Stimulated activated effector memory CD8-positive, alpha-beta T cell treated with anti-CD3 and anti-CD28 coated beads, Interleukin-12 subunit alpha, Interleukin-12 subunit beta, amount 100 ng/mL, for 72 hours (primary cell): Measurements from ENCODE around the gene SMOC1.

Experiments
- ATAC-seq: fragments of 150-1000 bp; cut with Tn5 transposase; 2 replicates; pipeline ENCODE4 v1.10.0; 2021
- DNase-seq, 2 donors: peaks; one replicate each; pipeline ENCODE4 v3.0.0; 2021 to 2022; ENCODE audit warnings: low spot score in 2 of 2
- H3K27ac Mint-ChIP-seq: one replicate; pipeline ENCODE4 v1.8.0; 2022; ENCODE audit warnings: mild to moderate bottlenecking, mixed read lengths
- H3K36me3 Mint-ChIP-seq: one replicate; pipeline ENCODE4 v1.8.0; 2022; ENCODE audit warnings: mild to moderate bottlenecking, mixed read lengths
- H3K4me1 Mint-ChIP-seq: one replicate; pipeline ENCODE4 v1.8.0; 2022; ENCODE audit warnings: mixed read lengths
- H3K4me3 Mint-ChIP-seq: one replicate; pipeline ENCODE4 v1.8.0; 2022; ENCODE audit warnings: mild to moderate bottlenecking, mixed read lengths
- H3K9me3 Mint-ChIP-seq: one replicate; pipeline ENCODE4 v1.8.0; 2022; ENCODE audit warnings: mixed read lengths

The SMOC1 gene

GRCh38 chr14:70033116-70033515, 153.9 kb downstream of the SMOC1 start:
- H3K36me3 Mint-ChIP-seq, result no peaks in the 10 kb centered on the region
- DNase-seq (no peak), ATAC-seq (no peak)
- no peaks in the 10 kb centered on the region for H3K9me3 Mint-ChIP-seq
- H3K4me1 Mint-ChIP-seq, result peaks cover 2% of the 10 kb centered on the region
- no peak overlapping the region for H3K4me3 Mint-ChIP-seq
- H3K27ac Mint-ChIP-seq, result no peak overlapping the region

GRCh38 chr14:70033561-70033960, 154.3 kb downstream of the SMOC1 start:
- no peak overlapping the region for H3K4me3 Mint-ChIP-seq
- no peaks in the 10 kb centered on the region for H3K4me1 Mint-ChIP-seq
- H3K9me3 Mint-ChIP-seq, result no peaks in the 10 kb centered on the region
- DNase-seq, result no peak
- H3K36me3 Mint-ChIP-seq, result no peaks in the 10 kb centered on the region
- no peak for ATAC-seq
- no peak overlapping the region for H3K27ac Mint-ChIP-seq

GRCh38 chr14:70034257-70034656, 155.0 kb downstream of the SMOC1 start:
- no peak overlapping the region for H3K27ac Mint-ChIP-seq
- no peak overlapping the region for H3K4me3 Mint-ChIP-seq
- H3K9me3 Mint-ChIP-seq, result no peaks in the 10 kb centered on the region
- no peak for ATAC-seq
- no peaks in the 10 kb centered on the region for H3K36me3 Mint-ChIP-seq
- H3K4me1 Mint-ChIP-seq, result no peaks in the 10 kb centered on the region
- DNase-seq, result no peak

- Mint-ChIP-seq H3K4me1 (no peaks in the 10 kb centered on the region), H3K4me3 (no peak overlapping the region), H3K27ac (no peak overlapping the region), H3K9me3 (no peaks in the 10 kb centered on the region), H3K36me3 (no peaks in the 10 kb centered on the region)
- DNase-seq, result no peak
- no peak for ATAC-seq
These were observed 157.4 kb downstream of the SMOC1 start for GRCh38 chr14:70036665-70037064.

GRCh38 chr14:70043001-70043400, 163.8 kb downstream of the SMOC1 start:
- H3K27ac Mint-ChIP-seq, result no peak overlapping the region
- ATAC-seq (no peak), DNase-seq (no peak)
- no peaks in the 10 kb centered on the region for H3K9me3 Mint-ChIP-seq
- H3K4me1 Mint-ChIP-seq, result no peaks in the 10 kb centered on the region
- no peak overlapping the region for H3K4me3 Mint-ChIP-seq
- H3K36me3 Mint-ChIP-seq, result no peaks in the 10 kb centered on the region

- H3K4me3 Mint-ChIP-seq, result no peak overlapping the region
- no peaks in the 10 kb centered on the region for H3K4me1 Mint-ChIP-seq
- ATAC-seq (no peak), DNase-seq (no peak)
- H3K36me3 Mint-ChIP-seq, result no peaks in the 10 kb centered on the region
- no peak overlapping the region for H3K27ac Mint-ChIP-seq
- H3K9me3 Mint-ChIP-seq, result no peaks in the 10 kb centered on the region
These were observed 166.1 kb downstream of the SMOC1 start for GRCh38 chr14:70045310-70045709.

- no peak overlapping the region for H3K4me3 Mint-ChIP-seq
- no peak overlapping the region for H3K27ac Mint-ChIP-seq
- DNase-seq, result no peak
- no peaks in the 10 kb centered on the region for H3K4me1 Mint-ChIP-seq
- no peaks in the 10 kb centered on the region for H3K36me3 Mint-ChIP-seq
- ATAC-seq, result peak; percentile 39
- no peaks in the 10 kb centered on the region for H3K9me3 Mint-ChIP-seq
These were observed 166.8 kb downstream of the SMOC1 start for GRCh38 chr14:70045844-70046535.

GRCh38 chr14:70047598-70048312, 168.5 kb downstream of the SMOC1 start:
- no peaks in the 10 kb centered on the region for H3K4me1 Mint-ChIP-seq
- no peaks in the 10 kb centered on the region for H3K36me3 Mint-ChIP-seq
- H3K9me3 Mint-ChIP-seq, result no peaks in the 10 kb centered on the region
- ATAC-seq (no peak), DNase-seq (no peak)
- H3K27ac Mint-ChIP-seq, result no peak overlapping the region
- H3K4me3 Mint-ChIP-seq, result no peak overlapping the region

GRCh38 chr14:70048313-70048654, 169.1 kb downstream of the SMOC1 start:
- no peaks in the 10 kb centered on the region for H3K4me1 Mint-ChIP-seq
- H3K4me3 Mint-ChIP-seq, result no peak overlapping the region
- no peak overlapping the region for H3K27ac Mint-ChIP-seq

GRCh38 chr14:70049605-70050004, 170.4 kb downstream of the SMOC1 start:
- Mint-ChIP-seq H3K27ac (no peak overlapping the region), H3K4me3 (no peak overlapping the region), H3K36me3 (no peaks in the 10 kb centered on the region), H3K9me3 (no peaks in the 10 kb centered on the region), H3K4me1 (no peaks in the 10 kb centered on the region)
- no peak for DNase-seq
- ATAC-seq, result no peak

More at GRCh38 chr14:70048313-70048654, 169.1 kb downstream of the SMOC1 start:
- H3K9me3 Mint-ChIP-seq, result no peaks in the 10 kb centered on the region
- no peak for DNase-seq
- H3K36me3 Mint-ChIP-seq, result no peaks in the 10 kb centered on the region
- no peak for ATAC-seq

GRCh38 chr14:70050136-70050535, 170.9 kb downstream of the SMOC1 start:
- no peaks in the 10 kb centered on the region for H3K36me3 Mint-ChIP-seq
- DNase-seq (no peak), ATAC-seq (no peak)
- no peak overlapping the region for H3K4me3 Mint-ChIP-seq
- no peak overlapping the region for H3K27ac Mint-ChIP-seq
- H3K4me1 Mint-ChIP-seq, result no peaks in the 10 kb centered on the region
- H3K9me3 Mint-ChIP-seq, result no peaks in the 10 kb centered on the region

GRCh38 chr14:70052990-70053389, 173.8 kb downstream of the SMOC1 start:
- ATAC-seq (no peak), DNase-seq (no peak)
- Mint-ChIP-seq H3K4me1 (no peaks in the 10 kb centered on the region), H3K36me3 (no peaks in the 10 kb centered on the region), H3K4me3 (no peak overlapping the region), H3K9me3 (no peaks in the 10 kb centered on the region), H3K27ac (no peak overlapping the region)

GRCh38 chr14:70057519-70058136, 178.4 kb downstream of the SMOC1 start:
- ATAC-seq, result no peak
- H3K4me3 Mint-ChIP-seq, result no peak overlapping the region
- H3K36me3 Mint-ChIP-seq, result no peaks in the 10 kb centered on the region
- DNase-seq, result no peak
- no peaks in the 10 kb centered on the region for H3K9me3 Mint-ChIP-seq
- no peaks in the 10 kb centered on the region for H3K4me1 Mint-ChIP-seq
- no peak overlapping the region for H3K27ac Mint-ChIP-seq

GRCh38 chr14:70059545-70059944, 180.3 kb downstream of the SMOC1 start:
- Mint-ChIP-seq H3K4me1 (no peaks in the 10 kb centered on the region), H3K4me3 (no peak overlapping the region), H3K9me3 (no peaks in the 10 kb centered on the region), H3K36me3 (no peaks in the 10 kb centered on the region), H3K27ac (no peak overlapping the region)
- DNase-seq (no peak), ATAC-seq (no peak)

- no peak for ATAC-seq
- no peak for DNase-seq
These were observed 181.9 kb downstream of the SMOC1 start for GRCh38 chr14:70061108-70061507.

More at GRCh38 chr14:70061108-70061507, 181.9 kb downstream of the SMOC1 start:
- no peak overlapping the region for H3K4me3 Mint-ChIP-seq
- H3K27ac Mint-ChIP-seq, result no peak overlapping the region
- no peaks in the 10 kb centered on the region for H3K9me3 Mint-ChIP-seq
- H3K36me3 Mint-ChIP-seq, result no peaks in the 10 kb centered on the region
- H3K4me1 Mint-ChIP-seq, result no peaks in the 10 kb centered on the region
